GM19395 (cell line): ENCODE data around the gene NXN.
"Not testable (repeated sequence)": the region's sequence is repeated elsewhere in the genome, so short reads cannot be mapped to it uniquely, and the experiment has no call there.

ENCODE experiments used
- ATAC-seq: cut with Tn5 transposase; IDR thresholded peaks from one replicate; pipeline ENCODE4 v1.9.1; 2021; ENCODE audit warnings: mild to moderate bottlenecking, moderate library complexity; ENCODE audit not compliant: unreplicated experiment

The NXN gene

GRCh38 chr17:787641-788221 is 191.8 kb downstream of the NXN start:
- ATAC-seq = no peak

- ATAC-seq = not testable (repeated sequence)
These were observed 193.7 kb downstream of the NXN start for GRCh38 chr17:785901-786300.

GRCh38 chr17:784143-784542 is 195.4 kb downstream of the NXN start:
- no peak for ATAC-seq

- ATAC-seq = peak; percentile 88
These were observed 197.5 kb downstream of the NXN start, which contains the start of the genes GLOD4 and MRM3 for GRCh38 chr17:781805-782731. TSS of gene GLOD4 (minus strand) at chr17:782280. CDS start at chr17:782255, 25 bp downstream. TSS of gene MRM3 (plus strand) at chr17:782353. CDS start at chr17:782379, 26 bp downstream.

GRCh38 chr17:778096-778495 is 201.5 kb downstream of the NXN start:
- ATAC-seq = no peak

GRCh38 chr17:774313-774584 is 205.3 kb downstream of the NXN start:
- no peak for ATAC-seq

- no peak for ATAC-seq
These were observed 205.9 kb downstream of the NXN start for GRCh38 chr17:773467-774312.

- ATAC-seq = no peak
These were observed 206.6 kb downstream of the NXN start for GRCh38 chr17:773016-773415.

GRCh38 chr17:767076-767475 is 212.5 kb downstream of the NXN start:
- ATAC-seq = no peak

GRCh38 chr17:760371-760770 is 219.2 kb downstream of the NXN start:
- no peak for ATAC-seq

- no peak for ATAC-seq
These were observed 219.6 kb downstream of the NXN start for GRCh38 chr17:759964-760363.

- not testable (repeated sequence) for ATAC-seq
These were observed 223.5 kb downstream of the NXN start for GRCh38 chr17:756010-756567.

GRCh38 chr17:755319-755961 is 224.1 kb downstream of the NXN start:
- ATAC-seq = not testable (repeated sequence)

GRCh38 chr17:753418-753817 is 226.2 kb downstream of the NXN start:
- ATAC-seq = no peak

GRCh38 chr17:752620-753219 is 226.9 kb downstream of the NXN start:
- no peak for ATAC-seq

GRCh38 chr17:752002-752619 is 227.5 kb downstream of the NXN start, which contains the start of gene GEMIN4:
TSS of gene GEMIN4 (minus strand) at chr17:752264. CDS start at chr17:752142, 122 bp downstream.
- ATAC-seq = peak; percentile 85

- ATAC-seq = peak; percentile 32
These were observed 228.1 kb downstream of the NXN start for GRCh38 chr17:751269-752001.

- ATAC-seq = no peak
These were observed 229.0 kb downstream of the NXN start for GRCh38 chr17:750431-751037.
